Upper lobe of left lung (tissue), 6 donors: Measurements from ENCODE around the gene KAT2B. TPM values are rescaled to one million over a fixed set of nuclear protein-coding genes. Genes with fewer than 3 reads are reported as not detected.

Source experiments
- ATAC-seq, 2 donors: fragments of 200-7000 bp; cut with Tn5 transposase; one replicate each; pipeline ENCODE4 v1.9.1; 2022; ENCODE audit warnings: mild to moderate bottlenecking in 2 of 2, moderate library complexity in 2 of 2; ENCODE audit not compliant: low FRiP score in 2 of 2
- DNase-seq, 2 donors: peaks; one replicate each; pipeline ENCODE4 v3.0.0-alpha.2; 2019 to 2020
- H3K27ac ChIP-seq, 4 donors: fragments of 200-600 bp; sonication (generic); one replicate each; pipeline ENCODE4 v1.5.1; 2016 to 2019
- H3K27me3 ChIP-seq, 4 donors: fragments of 200-600 bp; sonication (generic); one replicate each; pipeline ENCODE4 v1.5.1; 2017 to 2019
- H3K36me3 ChIP-seq, 4 donors: fragments of 200-600 bp; sonication (generic); one replicate each; pipeline ENCODE4 v1.5.1; 2016 to 2019
- H3K4me1 ChIP-seq, 4 donors: fragments of 200-600 bp; sonication (generic); one replicate each; pipeline ENCODE4 v1.5.1; 2018 to 2019
- H3K4me3 ChIP-seq, 4 donors: fragments of 200-600 bp; sonication (generic); one replicate each; pipeline ENCODE4 v1.5.1; 2017 to 2019; ENCODE audit warnings: mild to moderate bottlenecking in 2 of 4, moderate library complexity in 1 of 4
- H3K9me3 ChIP-seq, 4 donors: fragments of 200-600 bp; sonication (generic); one replicate each; pipeline ENCODE4 v1.5.1; 2018 to 2019
- CTCF ChIP-seq, 6 experiments: fragments of 450-650 bp in 4 of 6; fragments of 200-600 bp in 2 of 6; sonication (generic) in 2 of 6; IDR thresholded peaks; one replicate each; pipeline ENCODE4 v1.5.1; 2016 to 2019; ENCODE audit warnings: antibody characterized with exemption in 6 of 6
- EP300 ChIP-seq, 4 donors: sonication (generic); formaldehyde crosslinking; IDR thresholded peaks; one replicate each; pipeline ENCODE4 v1.5.1; 2017; ENCODE audit warnings: antibody characterized with exemption in 4 of 4, control low read depth in 2 of 4
- POLR2A ChIP-seq, 4 donors: fragments of 450-650 bp; IDR thresholded peaks; one replicate each; pipeline ENCODE4 v1.5.1; 2016 to 2017; ENCODE audit warnings: antibody characterized with exemption in 4 of 4, mild to moderate bottlenecking in 2 of 4
- POLR2AphosphoS5 ChIP-seq, 2 donors: sonication (generic); formaldehyde crosslinking; IDR thresholded peaks; one replicate each; pipeline ENCODE4 v1.5.1; 2017; ENCODE audit warnings: antibody characterized with exemption in 2 of 2
- WGBS, 2 donors: methylation state at CpG; one replicate each; pipeline ENCODE4 v1.1.5; 2017 to 2018; 5-methylcytosine and 5-hydroxymethylcytosine counted together
- small RNA-seq, 4 donors: library from RNA; depleted of rRNA; stranded (forward); fragments of <200 nt; gene quantifications; one replicate each; pipeline ENCODE3, GENCODE V24; 2016
- total RNA-seq, 6 donors: library from RNA; depleted of rRNA in 4 of 6; stranded (reverse); fragments of >200 nt in 4 of 6; gene quantifications; one replicate each; pipeline versions ENCODE4 v1.1.0 to v1.2.1, GENCODE V29; 2016 to 2021
- donor health status: DM: no; HTN: no; CAD: no; lungs with moderate emphysema.
- donor health status: DM: no; HTN: yes; CAD: no; lungs with severe emphysema.

The KAT2B gene
- total RNA-seq, 6 donors from 2014 or later = 19.3 to 58.9 (median 31.9) TPM

- TF ChIP-seq EP300 (IDR thresholded peaks at IDR 0.05) (no peak), POLR2AphosphoS5 (IDR thresholded peaks at IDR 0.05) (no peak), POLR2A (IDR thresholded peaks at IDR 0.05) (no peak), CTCF (IDR thresholded peaks at IDR 0.05) (no peak)
- Histone ChIP-seq H3K27me3 (no peaks in the 10 kb centered on the region), H3K36me3 (no peaks in the 10 kb centered on the region), H3K4me3 (no peak overlapping the region), H3K27ac (no peak overlapping the region), H3K9me3 (no peaks in the 10 kb centered on the region), H3K4me1 (no peaks in the 10 kb centered on the region)
- DNase-seq = no peak
- no peak for ATAC-seq
- WGBS, 2 donors = 95% methylated on average over 7 of the region's 7 CpGs
Measured at GRCh38 chr3:20194793-20195460, 154.7 kb downstream of the KAT2B start.

- no peak overlapping the region for H3K27ac ChIP-seq
- no peak overlapping the region for H3K4me3 ChIP-seq
- no peak for DNase-seq
- WGBS, 2 donors = 89 to 93% methylated on average over 3 of the region's 3 CpGs
- no peaks in the 10 kb centered on the region for H3K9me3 ChIP-seq
- no peaks in the 10 kb centered on the region for H3K36me3 ChIP-seq
- H3K4me1 ChIP-seq = no peaks in the 10 kb centered on the region
- ATAC-seq = no peak
- no peaks in the 10 kb centered on the region for H3K27me3 ChIP-seq
- TF ChIP-seq EP300 (IDR thresholded peaks at IDR 0.05) = no peak
- TF ChIP-seq POLR2A (IDR thresholded peaks at IDR 0.05) = no peak
- TF ChIP-seq POLR2AphosphoS5 (IDR thresholded peaks at IDR 0.05) = no peak
- TF ChIP-seq CTCF (IDR thresholded peaks at IDR 0.05) = no peak
Measured at GRCh38 chr3:20197775-20198174, 157.5 kb downstream of the KAT2B start.

GRCh38 chr3:20201143-20201542 lies 160.9 kb downstream of the KAT2B start:
- H3K9me3 ChIP-seq = no peaks in the 10 kb centered on the region
- no peaks in the 10 kb centered on the region for H3K27me3 ChIP-seq
- no peaks in the 10 kb centered on the region for H3K4me1 ChIP-seq
- no peaks in the 10 kb centered on the region for H3K36me3 ChIP-seq
- DNase-seq (no peak), ATAC-seq (no peak)
- TF ChIP-seq EP300 (IDR thresholded peaks at IDR 0.05) = no peak
- no peak for TF ChIP-seq CTCF (IDR thresholded peaks at IDR 0.05)
- no peak for TF ChIP-seq POLR2AphosphoS5 (IDR thresholded peaks at IDR 0.05)
- no peak for TF ChIP-seq POLR2A (IDR thresholded peaks at IDR 0.05)
- no peak overlapping the region for H3K4me3 ChIP-seq
- H3K27ac ChIP-seq = no peak overlapping the region

Small RNA genes within 50 kb of the gene (small RNA-seq; reads per million reads assigned to genes)
- 0 to 0.06 (median 0) reads per million in 4 donors for gene MIR3135A
- gene RNU4-85P = 0 reads per million in 4 donors
- gene RPL39P18 = 0 reads per million in 4 donors

Other genes starting within 250 kb of the KAT2B start
- 10 to 100 TPM in 2 of 6 donors, 1 to 10 TPM in 2, under 1 TPM in 2; 0.17 to 15.7 (median 2.9) TPM for gene EFHB, start 106.2 kb upstream of the KAT2B start, total RNA-seq
- gene RAB5A, start 93.3 kb upstream of the KAT2B start, total RNA-seq = 100 to 1,000 TPM in 1 of 6 donors, 10 to 100 TPM in 5; 45.9 to 114 (median 70.8) TPM
- gene PP2D1, start 28.2 kb upstream of the KAT2B start, total RNA-seq = not detected
- under 1 TPM in 4 of 6 donors, not detected in 2; 0.49 to 0.91 (median 0.59) TPM for gene SGO1, start 145.8 kb downstream of the KAT2B start, total RNA-seq